ENCODE results near the gene ADAM19. TPM values are rescaled to one million over a fixed set of nuclear protein-coding genes. Genes with fewer than 3 reads are reported as not detected.

Gene ADAM19
- total and polyA plus RNA-seq, 4 donors: 1.5 to 42.8 (median 20.3) TPM

GRCh38 chr5:157509093-157509492 lies 66.5 kb downstream of the ADAM19 start:
- no peaks in the 10 kb centered on the region for H3K9me3 ChIP-seq (ENCODE audit: control insufficient read depth, low read length)
- ATAC-seq (ENCODE audit: low FRiP score) (no peak), DNase-seq (no peak)
- no peak overlapping the region for H3K27ac ChIP-seq (ENCODE audit: low read depth in 1 of 2, low read length in 2 of 2)
- WGBS, 2 donors: 92 to 93% methylated on average over 9 of the region's 9 CpGs
- intact Hi-C loops (cut with DNase I): no loop called here
- H3K4me3 ChIP-seq (ENCODE audit: low read length in 2 of 2): no peak overlapping the region
- no peaks in the 10 kb centered on the region for H3K4me1 ChIP-seq (ENCODE audit: control insufficient read depth in 1 of 2, insufficient read depth in 2 of 2, low read length in 2 of 2)
- H3K27me3 ChIP-seq (ENCODE audit: control insufficient read depth in 1 of 2, insufficient read depth in 2 of 2, low read length in 1 of 2): no peaks in the 10 kb centered on the region
- peaks cover 0 to 1% of the 10 kb centered on the region in 2 donors for H3K36me3 ChIP-seq (ENCODE audit: control insufficient read depth in 1 of 2, insufficient read depth in 2 of 2, low read length in 1 of 2)

- intact Hi-C loops (cut with DNase I): no loop called here
- H3K4me3 ChIP-seq (ENCODE audit: low read length in 2 of 2): no peak overlapping the region
- H3K27me3 ChIP-seq (ENCODE audit: control insufficient read depth in 1 of 2, insufficient read depth in 2 of 2, low read length in 1 of 2): no peaks in the 10 kb centered on the region
- no peak overlapping the region for H3K27ac ChIP-seq (ENCODE audit: low read depth in 1 of 2, low read length in 2 of 2)
- DNase-seq (no peak), ATAC-seq (ENCODE audit: low FRiP score) (no peak)
- H3K36me3 ChIP-seq (ENCODE audit: control insufficient read depth in 1 of 2, insufficient read depth in 2 of 2, low read length in 1 of 2): peaks cover 0 to 4% of the 10 kb centered on the region in 2 donors
- no peaks in the 10 kb centered on the region for H3K9me3 ChIP-seq (ENCODE audit: control insufficient read depth, low read length)
- no peaks in the 10 kb centered on the region for H3K4me1 ChIP-seq (ENCODE audit: control insufficient read depth in 1 of 2, insufficient read depth in 2 of 2, low read length in 2 of 2)
- 84 to 87% methylated on average over 14 of the region's 14 CpGs for WGBS, 2 donors
Measured at GRCh38 chr5:157506981-157507780, 68.4 kb downstream of the ADAM19 start.

GRCh38 chr5:157506066-157506590 lies 69.4 kb downstream of the ADAM19 start:
- no peaks in the 10 kb centered on the region for H3K27me3 ChIP-seq (ENCODE audit: control insufficient read depth in 1 of 2, insufficient read depth in 2 of 2, low read length in 1 of 2)
- H3K4me1 ChIP-seq (ENCODE audit: control insufficient read depth in 1 of 2, insufficient read depth in 2 of 2, low read length in 2 of 2): no peaks in the 10 kb centered on the region
- H3K36me3 ChIP-seq (ENCODE audit: control insufficient read depth in 1 of 2, insufficient read depth in 2 of 2, low read length in 1 of 2): peaks cover 0 to 5% of the 10 kb centered on the region in 2 donors
- H3K9me3 ChIP-seq (ENCODE audit: control insufficient read depth, low read length): no peaks in the 10 kb centered on the region
- intact Hi-C loops (cut with DNase I): no loop called here
- ATAC-seq (ENCODE audit: low FRiP score) (no peak), DNase-seq (no peak)
- no peak overlapping the region for H3K4me3 ChIP-seq (ENCODE audit: low read length in 2 of 2)
- 83 to 88% methylated on average over 3 of the region's 3 CpGs for WGBS, 2 donors
- H3K27ac ChIP-seq (ENCODE audit: low read depth in 1 of 2, low read length in 2 of 2): no peak overlapping the region

GRCh38 chr5:157505496-157505895 lies 70.1 kb downstream of the ADAM19 start:
- no peak overlapping the region for H3K27ac ChIP-seq (ENCODE audit: low read depth in 1 of 2, low read length in 2 of 2)
- H3K4me1 ChIP-seq (ENCODE audit: control insufficient read depth in 1 of 2, insufficient read depth in 2 of 2, low read length in 2 of 2): no peaks in the 10 kb centered on the region
- intact Hi-C loops (cut with DNase I): no loop called here

GRCh38 chr5:157504053-157504452 lies 71.5 kb downstream of the ADAM19 start:
- Histone ChIP-seq H3K9me3 (ENCODE audit: control insufficient read depth, low read length) (no peaks in the 10 kb centered on the region), H3K27ac (ENCODE audit: low read depth in 1 of 2, low read length in 2 of 2) (no peak overlapping the region), H3K4me1 (ENCODE audit: control insufficient read depth in 1 of 2, insufficient read depth in 2 of 2, low read length in 2 of 2) (no peaks in the 10 kb centered on the region), H3K27me3 (ENCODE audit: control insufficient read depth in 1 of 2, insufficient read depth in 2 of 2, low read length in 1 of 2) (no peaks in the 10 kb centered on the region), H3K4me3 (ENCODE audit: low read length in 2 of 2) (no peak overlapping the region), H3K36me3 (ENCODE audit: control insufficient read depth in 1 of 2, insufficient read depth in 2 of 2, low read length in 1 of 2) (peaks cover 0 to 5% of the 10 kb centered on the region in 2 donors)
- ATAC-seq (ENCODE audit: low FRiP score): no peak
- no peak for DNase-seq
- 83 to 90% methylated on average over 8 of the region's 8 CpGs for WGBS, 2 donors
- intact Hi-C loops (cut with DNase I): no loop called here

More at GRCh38 chr5:157505496-157505895, 70.1 kb downstream of the ADAM19 start:
- ATAC-seq (ENCODE audit: low FRiP score) (no peak), DNase-seq (no peak)
- Histone ChIP-seq H3K27me3 (ENCODE audit: control insufficient read depth in 1 of 2, insufficient read depth in 2 of 2, low read length in 1 of 2) (no peaks in the 10 kb centered on the region), H3K4me3 (ENCODE audit: low read length in 2 of 2) (no peak overlapping the region), H3K36me3 (ENCODE audit: control insufficient read depth in 1 of 2, insufficient read depth in 2 of 2, low read length in 1 of 2) (peaks cover 0 to 5% of the 10 kb centered on the region in 2 donors), H3K9me3 (ENCODE audit: control insufficient read depth, low read length) (no peaks in the 10 kb centered on the region)
- 96% methylated on average over 6 of the region's 6 CpGs for WGBS, 2 donors

GRCh38 chr5:157502143-157502647 lies 73.4 kb downstream of the ADAM19 start:
- Histone ChIP-seq H3K27ac (ENCODE audit: low read depth in 1 of 2, low read length in 2 of 2) (no peak overlapping the region), H3K4me1 (ENCODE audit: control insufficient read depth in 1 of 2, insufficient read depth in 2 of 2, low read length in 2 of 2) (no peaks in the 10 kb centered on the region), H3K27me3 (ENCODE audit: control insufficient read depth in 1 of 2, insufficient read depth in 2 of 2, low read length in 1 of 2) (no peaks in the 10 kb centered on the region), H3K36me3 (ENCODE audit: control insufficient read depth in 1 of 2, insufficient read depth in 2 of 2, low read length in 1 of 2) (peaks cover 0 to 5% of the 10 kb centered on the region in 2 donors), H3K4me3 (ENCODE audit: low read length in 2 of 2) (no peak overlapping the region), H3K9me3 (ENCODE audit: control insufficient read depth, low read length) (no peaks in the 10 kb centered on the region)
- DNase-seq (no peak), ATAC-seq (ENCODE audit: low FRiP score) (no peak)
- intact Hi-C loops (cut with DNase I): no loop called here
- WGBS, 2 donors: 81 to 84% methylated on average over 8 of the region's 8 CpGs

GRCh38 chr5:157497875-157498611 lies 77.5 kb downstream of the ADAM19 start:
- Histone ChIP-seq H3K9me3 (ENCODE audit: control insufficient read depth, low read length) (no peaks in the 10 kb centered on the region), H3K27ac (ENCODE audit: low read depth in 1 of 2, low read length in 2 of 2) (no peak overlapping the region), H3K4me3 (ENCODE audit: low read length in 2 of 2) (no peak overlapping the region), H3K36me3 (ENCODE audit: control insufficient read depth in 1 of 2, insufficient read depth in 2 of 2, low read length in 1 of 2) (peaks cover 0 to 7% of the 10 kb centered on the region in 2 donors), H3K27me3 (ENCODE audit: control insufficient read depth in 1 of 2, insufficient read depth in 2 of 2, low read length in 1 of 2) (no peaks in the 10 kb centered on the region), H3K4me1 (ENCODE audit: control insufficient read depth in 1 of 2, insufficient read depth in 2 of 2, low read length in 2 of 2) (no peaks in the 10 kb centered on the region)
- ATAC-seq (ENCODE audit: low FRiP score) (no peak), DNase-seq (no peak)
- WGBS, 2 donors: 51 to 63% methylated on average over 10 of the region's 10 CpGs
- intact Hi-C loops (cut with DNase I): no loop called here

GRCh38 chr5:157496864-157497263 lies 78.7 kb downstream of the ADAM19 start:
- no peaks in the 10 kb centered on the region for H3K4me1 ChIP-seq (ENCODE audit: control insufficient read depth in 1 of 2, insufficient read depth in 2 of 2, low read length in 2 of 2)
- no peaks in the 10 kb centered on the region for H3K9me3 ChIP-seq (ENCODE audit: control insufficient read depth, low read length)
- H3K36me3 ChIP-seq (ENCODE audit: control insufficient read depth in 1 of 2, insufficient read depth in 2 of 2, low read length in 1 of 2): peaks cover 0 to 4% of the 10 kb centered on the region in 2 donors
- H3K4me3 ChIP-seq (ENCODE audit: low read length in 2 of 2): no peak overlapping the region
- ATAC-seq (ENCODE audit: low FRiP score): no peak
- 83 to 87% methylated on average over 8 of the region's 8 CpGs for WGBS, 2 donors
- no peaks in the 10 kb centered on the region for H3K27me3 ChIP-seq (ENCODE audit: control insufficient read depth in 1 of 2, insufficient read depth in 2 of 2, low read length in 1 of 2)
- no peak overlapping the region for H3K27ac ChIP-seq (ENCODE audit: low read depth in 1 of 2, low read length in 2 of 2)
- intact Hi-C loops (cut with DNase I): no loop called here
- no peak for DNase-seq
